CD14-positive monocyte (primary cell): ENCODE results near the gene HDAC10. TPM values are rescaled to one million over a fixed set of nuclear protein-coding genes. Genes with fewer than 3 reads are reported as not detected.

Experiments used
- DNase-seq, 3 donors: peaks; one replicate each; pipeline ENCODE4 v3.0.0-alpha.2; 2011 to 2022
- H2AFZ ChIP-seq: 2 replicates; pipeline ENCODE4 v1.6.0; 2012; ENCODE audit warnings: mild to moderate bottlenecking, low read depth, low read length, inconsistent platforms; ENCODE audit not compliant: insufficient read depth, poor library complexity, severe bottlenecking
- H3K27ac ChIP-seq, 2 donors: 1 replicate in 1 of 2; 2 replicates in 1 of 2; pipeline ENCODE4 v1.5.1; 2012 to 2013; ENCODE audit warnings: low read length in 2 of 2, control low read depth in 1 of 2, inconsistent platforms in 1 of 2, low read depth in 1 of 2, mild to moderate bottlenecking in 1 of 2
- H3K27me3 ChIP-seq, 2 donors: one replicate each; pipeline versions ENCODE4 v1.6.0 to v1.6.1; 2011 to 2013; ENCODE audit warnings: low read length in 2 of 2; ENCODE audit not compliant: control insufficient read depth in 2 of 2, insufficient read depth in 2 of 2
- H3K36me3 ChIP-seq, 2 donors: replicated peaks in 1 of 2; 1 replicate in 1 of 2; 2 replicates in 1 of 2; pipeline versions ENCODE4 v1.5.1 to v1.6.1; 2012 to 2013; ENCODE audit warnings: low read length in 2 of 2, control low read depth in 1 of 2, inconsistent platforms in 1 of 2, mild to moderate bottlenecking in 1 of 2; ENCODE audit not compliant: insufficient read depth in 2 of 2, control insufficient read depth in 1 of 2
- H3K4me1 ChIP-seq, 2 donors: 1 replicate in 1 of 2; 2 replicates in 1 of 2; pipeline versions ENCODE4 v1.5.1 to v1.6.1; 2012 to 2013; ENCODE audit warnings: low read length in 2 of 2, control low read depth in 1 of 2, inconsistent platforms in 1 of 2, mild to moderate bottlenecking in 1 of 2, moderate library complexity in 1 of 2; ENCODE audit not compliant: insufficient read depth in 2 of 2, control insufficient read depth in 1 of 2
- H3K4me2 ChIP-seq: replicated peaks from 2 replicates; pipeline ENCODE3; 2012; ENCODE audit warnings: low read length, moderate library complexity, mild to moderate bottlenecking; ENCODE audit not compliant: poor library complexity, severe bottlenecking; ENCODE audit errors: extremely low read depth
- H3K4me3 ChIP-seq, 3 experiments: fragments of 200-600 bp in 1 of 3; sonication (generic) in 1 of 3; replicated peaks in 1 of 3; 1 replicate in 2 of 3; 2 replicates in 1 of 3; pipeline ENCODE4 v1.5.1; 2011 to 2013; ENCODE audit warnings: low read length in 3 of 3, mild to moderate bottlenecking in 3 of 3, control low read depth in 2 of 3, low read depth in 2 of 3, inconsistent platforms in 1 of 3, moderate library complexity in 1 of 3
- H3K79me2 ChIP-seq: 2 replicates; pipeline ENCODE4 v1.6.0; 2012; ENCODE audit warnings: mild to moderate bottlenecking, control low read depth, inconsistent platforms, low read length, moderate library complexity; ENCODE audit not compliant: insufficient read depth
- H3K9ac ChIP-seq: 2 replicates; pipeline ENCODE4 v1.6.0; 2017; ENCODE audit warnings: low read length, mild to moderate bottlenecking; ENCODE audit not compliant: insufficient read depth, poor library complexity, severe bottlenecking
- H3K9me3 ChIP-seq, 2 donors: replicated peaks in 1 of 2; 1 replicate in 1 of 2; 2 replicates in 1 of 2; pipeline versions ENCODE4 v1.5.1 to v1.6.1; 2012 to 2013; ENCODE audit warnings: low read length in 2 of 2, control low read depth in 1 of 2; ENCODE audit not compliant: control insufficient read depth in 1 of 2, insufficient read depth in 1 of 2
- H4K20me1 ChIP-seq: 2 replicates; pipeline ENCODE4 v1.6.0; 2012; ENCODE audit warnings: mild to moderate bottlenecking, low read length, control low read depth, moderate library complexity; ENCODE audit not compliant: insufficient read depth
- H3K27ac Mint-ChIP-seq, 7 donors: one replicate each; pipeline ENCODE4 v1.8.0; 2020; ENCODE audit warnings: mild to moderate bottlenecking in 7 of 7, mixed read lengths in 7 of 7, moderate library complexity in 6 of 7, inconsistent platforms in 2 of 7
- H3K27me3 Mint-ChIP-seq, 3 donors: one replicate each; pipeline ENCODE4 v1.8.0; 2021 to 2022; ENCODE audit warnings: low read depth in 3 of 3, mild to moderate bottlenecking in 3 of 3, mixed read lengths in 3 of 3, moderate library complexity in 3 of 3, inconsistent platforms in 1 of 3
- H3K36me3 Mint-ChIP-seq, 2 donors: one replicate each; pipeline ENCODE4 v1.8.0; 2020; ENCODE audit warnings: mixed read lengths in 2 of 2, inconsistent platforms in 1 of 2, mild to moderate bottlenecking in 1 of 2
- H3K4me1 Mint-ChIP-seq: one replicate; pipeline ENCODE4 v1.8.0; 2020; ENCODE audit warnings: mild to moderate bottlenecking, mixed read lengths
- H3K4me3 Mint-ChIP-seq, 2 donors: one replicate each; pipeline ENCODE4 v1.8.0; 2020; ENCODE audit warnings: mild to moderate bottlenecking in 2 of 2, mixed read lengths in 2 of 2, moderate library complexity in 1 of 2
- H3K9me3 Mint-ChIP-seq, 7 donors: one replicate each; pipeline ENCODE4 v1.8.0; 2020 to 2022; ENCODE audit warnings: mixed read lengths in 7 of 7, mild to moderate bottlenecking in 6 of 7, moderate library complexity in 6 of 7, inconsistent platforms in 2 of 7
- WGBS: methylation state at CpG from one replicate; pipeline ENCODE4 v1.1.5; 2013; ENCODE audit warnings: missing lambda C conversion rate; ENCODE audit not compliant: insufficient coverage; 5-methylcytosine and 5-hydroxymethylcytosine counted together
- intact Hi-C, 2 donors: fragments of 100-400 bp; cut with micrococcal nuclease; formaldehyde crosslinking; loops; one replicate each; pipeline versions ENCODE4 v1.15.0 to v1.15.1; 2023
- polyA plus RNA-seq, 3 donors: library from polyadenylated mRNA; depleted of rRNA in 1 of 3; unstranded in 2 of 3; stranded (reverse) in 1 of 3; fragments of 300-500 nt in 2 of 3; fragments of >200 nt in 1 of 3; fragmentation: Illumina TruSeq in 2 of 3; gene quantifications; 1 replicate in 2 of 3; 2 replicates in 1 of 3; pipeline ENCODE4 v1.2.3, GENCODE V29; 2012 to 2021
- TF ChIP-seq, protein P1 (sequence below): fragments of 200-600 bp; IDR thresholded peaks from one replicate; pipeline ENCODE4 v1.8.0; 2022; ENCODE audit warnings: antibody characterized with exemption, mild to moderate bottlenecking

HDAC10 gene
- polyA plus RNA-seq, 3 donors: 9.2 to 148 (median 13.7) TPM

- no peak overlapping the region for H3K4me3 Mint-ChIP-seq
- Histone ChIP-seq H4K20me1 (no peaks in the 10 kb centered on the region), H3K9ac (no peak overlapping the region), H3K4me3 (no peak overlapping the region), H3K4me2 (no peak overlapping the region), H3K27ac (no peak overlapping the region), H3K9me3 (no peaks in the 10 kb centered on the region), H3K79me2 (no peaks in the 10 kb centered on the region), H3K4me1 (no peaks in the 10 kb centered on the region), H3K27me3 (no peaks in the 10 kb centered on the region), H3K36me3 (peaks cover 67 to 83% of the 10 kb centered on the region in 2 donors), H2AFZ (no peak overlapping the region)
- TF ChIP-seq, protein P1, sequence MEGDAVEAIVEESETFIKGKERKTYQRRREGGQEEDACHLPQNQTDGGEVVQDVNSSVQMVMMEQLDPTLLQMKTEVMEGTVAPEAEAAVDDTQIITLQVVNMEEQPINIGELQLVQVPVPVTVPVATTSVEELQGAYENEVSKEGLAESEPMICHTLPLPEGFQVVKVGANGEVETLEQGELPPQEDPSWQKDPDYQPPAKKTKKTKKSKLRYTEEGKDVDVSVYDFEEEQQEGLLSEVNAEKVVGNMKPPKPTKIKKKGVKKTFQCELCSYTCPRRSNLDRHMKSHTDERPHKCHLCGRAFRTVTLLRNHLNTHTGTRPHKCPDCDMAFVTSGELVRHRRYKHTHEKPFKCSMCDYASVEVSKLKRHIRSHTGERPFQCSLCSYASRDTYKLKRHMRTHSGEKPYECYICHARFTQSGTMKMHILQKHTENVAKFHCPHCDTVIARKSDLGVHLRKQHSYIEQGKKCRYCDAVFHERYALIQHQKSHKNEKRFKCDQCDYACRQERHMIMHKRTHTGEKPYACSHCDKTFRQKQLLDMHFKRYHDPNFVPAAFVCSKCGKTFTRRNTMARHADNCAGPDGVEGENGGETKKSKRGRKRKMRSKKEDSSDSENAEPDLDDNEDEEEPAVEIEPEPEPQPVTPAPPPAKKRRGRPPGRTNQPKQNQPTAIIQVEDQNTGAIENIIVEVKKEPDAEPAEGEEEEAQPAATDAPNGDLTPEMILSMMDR: no peak
- no peaks in the 10 kb centered on the region for H3K4me1 Mint-ChIP-seq
- peaks cover 58 to 87% of the 10 kb centered on the region in 2 donors for H3K36me3 Mint-ChIP-seq
- H3K9me3 Mint-ChIP-seq: no peaks in the 10 kb centered on the region
- peaks cover 0 to 2% (median 0%) of the 10 kb centered on the region in 3 donors for H3K27me3 Mint-ChIP-seq
- intact Hi-C loops: no loop called here
- no peak for DNase-seq
- no peak overlapping the region for H3K27ac Mint-ChIP-seq
- WGBS: 99% methylated on average over 22 of the region's 31 CpGs
These were observed 24.8 kb downstream of the HDAC10 start for GRCh38 chr22:50226063-50226874.

- Mint-ChIP-seq H3K4me1 (no peaks in the 10 kb centered on the region), H3K9me3 (no peaks in the 10 kb centered on the region), H3K27ac (peak overlapping the region in 1 of 7 donors; percentile 40), H3K36me3 (peaks cover 65 to 87% of the 10 kb centered on the region in 2 donors), H3K27me3 (no peaks in the 10 kb centered on the region), H3K4me3 (no peak overlapping the region)
- no peak overlapping the region for H3K27ac ChIP-seq
- WGBS: 97% methylated on average over 23 of the region's 24 CpGs
- peaks cover 75 to 88% of the 10 kb centered on the region in 2 donors for H3K36me3 ChIP-seq
- H3K4me3 ChIP-seq: no peak overlapping the region
- intact Hi-C loops: no loop called here
- TF ChIP-seq, protein P1: no peak
- DNase-seq: no peak
- no peak overlapping the region for H3K9ac ChIP-seq
- no peaks in the 10 kb centered on the region for H3K4me1 ChIP-seq
- no peak overlapping the region for H2AFZ ChIP-seq
- H3K9me3 ChIP-seq: no peaks in the 10 kb centered on the region
- H4K20me1 ChIP-seq: peaks cover 3% of the 10 kb centered on the region
- H3K4me2 ChIP-seq: no peak overlapping the region
- no peaks in the 10 kb centered on the region for H3K79me2 ChIP-seq
- no peaks in the 10 kb centered on the region for H3K27me3 ChIP-seq
These were observed 25.7 kb downstream of the HDAC10 start for GRCh38 chr22:50225200-50225969.
